HCT116 (cell line): ENCODE data around the gene CCDC90B. TPM values are rescaled to one million over a fixed set of nuclear protein-coding genes. Genes with fewer than 3 reads are reported as not detected.

Experiments used
- ATAC-seq: fragments of 200-7000 bp; cut with Tn5 transposase; 2 replicates; pipeline ENCODE4 v1.9.1; 2020; ENCODE audit warnings: mild to moderate bottlenecking, moderate library complexity
- BruUV-seq: library from RNA; stranded (reverse); fragments of 400-500 nt; replicated peaks from 2 replicates; lab custom pipeline; 2021; lab: Mats Ljungman, UMichigan
- CTCF ChIA-PET: fragments of 300-600 bp; sonication (Branson Sonifier 250); formaldehyde crosslinking; loops from one replicate; lab custom pipeline; 2021; ENCODE audit warnings: antibody characterized with exemption; lab: Charles Lee
- POLR2A ChIA-PET: fragments of 300-600, 350-600 bp; sonication (Branson Sonifier 250); formaldehyde crosslinking; loops from one replicate; lab custom pipeline; 2021; ENCODE audit warnings: antibody characterized with exemption; lab: Charles Lee
- RAD21 ChIA-PET, 2 experiments: fragments of 300-600 bp; sonication (Branson Sonifier 250); formaldehyde crosslinking; loops; one replicate each; lab custom pipeline; 2023; ENCODE audit warnings: low total read pairs in 2 of 2; ENCODE audit not compliant: uncharacterized antibody in 2 of 2, unreplicated experiment in 2 of 2, low non-redundant PET in 1 of 2; lab: Charles Lee
- DNase-seq: peaks from one replicate; pipeline ENCODE4 v3.0.0-alpha.2; 2010; ENCODE audit warnings: low read depth, low spot score
- H2AFZ ChIP-seq: fragments of 200-600 bp; shearing (Covaris generic), sonication (generic); 2 replicates; pipeline ENCODE4 v1.6.1; 2017; ENCODE audit warnings: low read depth, mixed run types, mixed read lengths, antibody characterized with exemption, low read length; ENCODE audit not compliant: poor library complexity, severe bottlenecking
- H3K27ac ChIP-seq: 2 replicates; pipeline ENCODE4 v1.5.1; 2012; ENCODE audit warnings: low read depth, low read length
- H3K27me3 ChIP-seq: fragments of 200-600 bp; sonication (generic); 2 replicates; pipeline ENCODE4 v1.6.1; 2016; ENCODE audit warnings: mixed run types, low read length, mixed read lengths; ENCODE audit not compliant: insufficient read depth
- H3K36me3 ChIP-seq, 2 experiments: fragments of 200-500 bp in 1 of 2; fragments of 200-600 bp in 1 of 2; sonication (Bioruptor generic) in 1 of 2; sonication (generic) in 1 of 2; 2 replicates each; pipeline versions ENCODE4 v1.5.1 to v1.6.1; 2014 to 2016; ENCODE audit warnings: low read length in 2 of 2, inconsistent platforms in 1 of 2, mixed read lengths in 1 of 2, mixed run types in 1 of 2; ENCODE audit not compliant: insufficient read depth in 2 of 2, control insufficient read depth in 1 of 2
- H3K4me1 ChIP-seq, 2 experiments: fragments of 200-600 bp in 1 of 2; sonication (generic) in 1 of 2; 2 replicates each; pipeline versions ENCODE4 v1.5.1 to v1.6.1; 2012 to 2017; ENCODE audit warnings: low read length in 2 of 2, inconsistent platforms in 1 of 2, mild to moderate bottlenecking in 1 of 2, mixed read lengths in 1 of 2, mixed run types in 1 of 2, moderate library complexity in 1 of 2; ENCODE audit not compliant: insufficient read depth in 2 of 2, control insufficient read depth in 1 of 2
- H3K4me2 ChIP-seq: fragments of 200-600 bp; sonication (generic); 2 replicates; pipeline ENCODE4 v1.6.1; 2017; ENCODE audit warnings: mixed run types, low read length, mixed read lengths
- H3K4me3 ChIP-seq, 2 experiments: fragments of 200-600 bp in 1 of 2; sonication (generic) in 1 of 2; replicated peaks in 1 of 2; 2 replicates each; pipeline ENCODE4 v1.5.1; 2011 to 2016; ENCODE audit warnings: low read length in 2 of 2, control low read depth in 1 of 2, low read depth in 1 of 2, mild to moderate bottlenecking in 1 of 2, mixed read lengths in 1 of 2, mixed run types in 1 of 2
- H3K79me2 ChIP-seq: fragments of 200-600 bp; sonication (generic); 2 replicates; pipeline ENCODE4 v1.6.1; 2017; ENCODE audit warnings: mild to moderate bottlenecking, mixed run types, low read length, moderate library complexity, mixed read lengths; ENCODE audit not compliant: insufficient read depth
- H3K9ac ChIP-seq: fragments of 200-600 bp; sonication (generic); 2 replicates; pipeline ENCODE4 v1.6.1; 2016; ENCODE audit warnings: low read length, mixed read lengths
- H3K9me2 ChIP-seq: fragments of 200-600 bp; sonication (generic), shearing (Covaris generic); 2 replicates; pipeline ENCODE4 v1.6.1; 2017; ENCODE audit warnings: mixed run types, mild to moderate bottlenecking, moderate library complexity; ENCODE audit not compliant: insufficient read depth
- H3K9me3 ChIP-seq, 2 experiments: fragments of 200-500 bp in 1 of 2; fragments of 200-600 bp in 1 of 2; sonication (Bioruptor generic) in 1 of 2; sonication (generic) in 1 of 2; 2 replicates each; pipeline ENCODE4 v1.6.1; 2014 to 2017; ENCODE audit warnings: low read length in 2 of 2, mixed read lengths in 2 of 2, inconsistent platforms in 1 of 2, low read depth in 1 of 2, mild to moderate bottlenecking in 1 of 2, mixed run types in 1 of 2, moderate library complexity in 1 of 2; ENCODE audit not compliant: control insufficient read depth in 1 of 2, insufficient read depth in 1 of 2
- H4K20me1 ChIP-seq: fragments of 200-600 bp; sonication (generic), shearing (Covaris generic); 2 replicates; pipeline ENCODE4 v1.6.1; 2017; ENCODE audit warnings: mixed run types, mild to moderate bottlenecking, moderate library complexity; ENCODE audit not compliant: insufficient read depth
- CTCF ChIP-seq, 3 experiments: fragments of 200-600 bp in 1 of 3; sonication (generic) in 1 of 3; IDR thresholded peaks in 2 of 3; conservative IDR thresholded peaks in 1 of 3; 2 replicates each; pipeline ENCODE4 v1.5.1; 2012 to 2017; ENCODE audit warnings: low read depth in 2 of 3, low read length in 2 of 3, antibody characterized with exemption in 1 of 3, borderline replicate concordance in 1 of 3, control low read depth in 1 of 3, mild to moderate bottlenecking in 1 of 3, mixed read lengths in 1 of 3, mixed run types in 1 of 3, moderate library complexity in 1 of 3; ENCODE audit not compliant: insufficient read depth in 1 of 3
- ELF1 ChIP-seq: IDR thresholded peaks from 2 replicates; pipeline ENCODE4 v1.6.1; 2012; ENCODE audit warnings: low read depth, borderline replicate concordance
- EZH2 ChIP-seq: fragments of 200-600 bp; sonication (generic); IDR thresholded peaks from 2 replicates; pipeline ENCODE4 v1.6.1; 2017; ENCODE audit warnings: antibody characterized with exemption, mixed run types
- RAD21 ChIP-seq: IDR thresholded peaks from 2 replicates; pipeline ENCODE4 v1.6.1; 2012; ENCODE audit warnings: low read depth, mild to moderate bottlenecking
- SIN3A ChIP-seq: IDR thresholded peaks from 2 replicates; pipeline ENCODE4 v1.6.1; 2012; ENCODE audit warnings: low read depth
- SP1 ChIP-seq: IDR thresholded peaks from 2 replicates; pipeline ENCODE4 v1.6.1; 2012; ENCODE audit warnings: low read depth
- SRF ChIP-seq: IDR thresholded peaks from 2 replicates; pipeline ENCODE4 v1.6.1; 2012; ENCODE audit warnings: low read depth
- ZFX ChIP-seq: fragments of 450-650 bp; IDR thresholded peaks from 2 replicates; pipeline ENCODE4 v1.6.1; 2017
- intact Hi-C: fragments of 100-400 bp; cut with micrococcal nuclease; formaldehyde crosslinking; loops from 2 replicates; pipeline ENCODE4 v1.10.0; 2022
- total RNA-seq: library from RNA; stranded (reverse); gene quantifications from one replicate; pipeline ENCODE4 v1.2.1, GENCODE V29; 2021; ENCODE audit not compliant: unreplicated experiment

CCDC90B gene
- total RNA-seq, 1 experiment from 2014 or later = 30.3 TPM

DNA sequence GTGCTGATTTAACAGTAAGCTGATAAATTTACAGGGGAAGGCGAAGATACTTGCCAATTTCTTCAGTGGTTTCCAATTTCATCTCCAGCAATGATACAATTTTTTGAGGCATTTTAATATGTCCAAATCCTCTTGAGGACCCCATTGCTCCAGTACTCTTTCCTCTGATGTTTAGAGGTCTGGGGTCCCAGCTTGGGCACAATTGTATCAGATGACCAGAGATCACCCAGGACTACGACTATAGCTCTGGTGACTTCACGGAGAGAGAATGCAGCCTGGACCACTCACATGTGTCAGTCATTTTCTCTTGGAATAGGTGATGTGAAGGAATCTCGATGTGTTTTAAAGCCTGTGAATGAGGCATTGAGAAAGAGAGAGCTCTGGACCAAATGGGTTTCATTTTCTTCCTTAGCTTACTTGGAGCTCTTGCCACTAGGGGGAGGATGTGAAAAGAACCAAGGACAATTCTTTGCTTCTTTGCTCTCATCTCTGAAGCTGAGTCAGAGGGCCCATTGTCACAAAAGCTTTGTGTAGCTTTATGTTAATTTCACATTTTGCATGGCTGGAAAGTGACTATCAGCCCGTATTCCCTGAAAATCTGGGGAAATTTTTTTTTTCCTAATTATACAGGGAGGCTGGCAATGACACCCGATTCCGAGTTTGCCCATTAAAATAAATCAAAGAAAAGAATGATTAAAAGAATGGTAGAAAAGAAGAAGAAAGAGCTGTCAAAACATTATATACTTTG lies 6.7 kb upstream of the CCDC90B start:
- peaks cover 11% of the 10 kb centered on the region for H3K27me3 ChIP-seq
- H3K9me2 ChIP-seq = no peaks in the 10 kb centered on the region
- BruUV-seq = no TSS peak
- TF ChIP-seq ELF1 = no peak
- no peak for TF ChIP-seq SP1
- no peak for TF ChIP-seq ZFX
- no peak for TF ChIP-seq SRF
- TF ChIP-seq SIN3A = no peak
- TF ChIP-seq RAD21 = peak; percentile 45; the same call in 1 of the 2 replicates
- TF ChIP-seq EZH2 = no peak
- TF ChIP-seq CTCF (IDR thresholded peaks at IDR 0.05 in 2 of 3, conservative IDR thresholded peaks at IDR 0.05 in 1 of 3; ENCODE audit: borderline replicate concordance in 1 of 3, insufficient read depth in 1 of 3, low read depth in 2 of 3, low read length in 2 of 3) = peak; percentile 36 to 85 (median 75); a peak in 5 of 6 replicates
- H3K4me2 ChIP-seq = peak overlapping the region; percentile 52
- H3K36me3 ChIP-seq = no peaks in the 10 kb centered on the region
- H2AFZ ChIP-seq = no peak overlapping the region
- ChIA-PET POLR2A (no interaction called here), CTCF (interaction anchor here (0.8 to 3.0 kb wide), 17 partner anchors 9 to 597 kb away, joined by 3 to 31 read pairs (median 5); partner anchors contain the start of gene DDIAS), RAD21 (interaction anchor here in 1 of 2 experiments (0.9 to 1.0 kb wide), 2 partner anchors 431 to 525 kb away, joined by 3 read pairs; no protein-coding TSS in a partner anchor)
- no peaks in the 10 kb centered on the region for H3K9me3 ChIP-seq
- 0 out of 4 replicates have a peak, but pooled peaks cover 0 to 3% of the 10 kb centered on the region in 2 experiments for H3K4me1 ChIP-seq
- DNase-seq (peak; percentile 39), ATAC-seq (peak; percentile 86)
- no peak overlapping the region; a peak in 1 of 4 replicates for H3K4me3 ChIP-seq
- no peak overlapping the region for H3K9ac ChIP-seq
- intact Hi-C loops = loop anchor here (1.0 to 2.0 kb wide), 3 partner anchors 432 to 527 kb away; no protein-coding TSS in a partner anchor
- H4K20me1 ChIP-seq = no peaks in the 10 kb centered on the region
- H3K79me2 ChIP-seq = no peaks in the 10 kb centered on the region
- H3K27ac ChIP-seq = no peak overlapping the region
